Fibroblast of lung (primary cell): Measurements from ENCODE around the gene MICAL3. TPM values are rescaled to one million over a fixed set of nuclear protein-coding genes. Genes with fewer than 3 reads are reported as not detected.

Experiments
- DNase-seq, 2 donors: peaks; one replicate each; pipeline versions ENCODE4 v3.0.0 to v3.0.0-alpha.2; 2010; ENCODE audit warnings: low read depth in 2 of 2
- H2AFZ ChIP-seq: 2 replicates; pipeline ENCODE4 v1.5.1; 2012; ENCODE audit warnings: low read length, control low read depth, inconsistent platforms
- H3K27ac ChIP-seq: 2 replicates; pipeline ENCODE4 v1.5.1; 2011; ENCODE audit warnings: low read length, control low read depth; ENCODE audit not compliant: insufficient read depth
- H3K27me3 ChIP-seq: 2 replicates; pipeline ENCODE4 v1.5.1; 2011; ENCODE audit warnings: mild to moderate bottlenecking, low read length; ENCODE audit not compliant: control insufficient read depth, insufficient read depth
- H3K36me3 ChIP-seq: 2 replicates; pipeline ENCODE4 v1.5.1; 2011; ENCODE audit warnings: low read length; ENCODE audit not compliant: control insufficient read depth, insufficient read depth
- H3K4me1 ChIP-seq: 2 replicates; pipeline ENCODE4 v1.5.1; 2011; ENCODE audit warnings: low read length; ENCODE audit not compliant: control insufficient read depth, insufficient read depth; ENCODE audit errors: extremely low read depth
- H3K4me2 ChIP-seq: 2 replicates; pipeline ENCODE4 v1.5.1; 2011; ENCODE audit warnings: low read length, control low read depth; ENCODE audit not compliant: insufficient read depth; ENCODE audit errors: extremely low read depth
- H3K4me3 ChIP-seq, 4 experiments: fragments of 200-600 bp in 1 of 4; sonication (generic) in 1 of 4; replicated peaks in 1 of 4; 2 replicates each; pipeline ENCODE4 v1.5.1; 2011 to 2016; ENCODE audit warnings: low read length in 4 of 4, low read depth in 3 of 4, mild to moderate bottlenecking in 3 of 4, control low read depth in 2 of 4, inconsistent platforms in 1 of 4, mixed read lengths in 1 of 4; ENCODE audit not compliant: insufficient read depth in 1 of 4; ENCODE audit errors: control extremely low read depth in 1 of 4
- H3K79me2 ChIP-seq: 2 replicates; pipeline ENCODE4 v1.5.1; 2012; ENCODE audit warnings: mild to moderate bottlenecking, low read length, inconsistent platforms; ENCODE audit not compliant: control insufficient read depth, insufficient read depth
- H3K9ac ChIP-seq: 2 replicates; pipeline ENCODE4 v1.5.1; 2011; ENCODE audit warnings: mild to moderate bottlenecking, low read length, control low read depth; ENCODE audit not compliant: insufficient read depth
- H3K9me3 ChIP-seq: 2 replicates; pipeline ENCODE4 v1.5.1; 2012; ENCODE audit warnings: low read depth, low read length; ENCODE audit not compliant: control insufficient read depth, insufficient read depth
- H4K20me1 ChIP-seq: 2 replicates; pipeline ENCODE4 v1.5.1; 2011; ENCODE audit warnings: low read length; ENCODE audit not compliant: control insufficient read depth, insufficient read depth; ENCODE audit errors: extremely low read depth
- CTCF ChIP-seq, 2 donors: IDR thresholded peaks in 1 of 2; conservative IDR thresholded peaks in 1 of 2; 1 replicate in 1 of 2; 2 replicates in 1 of 2; pipeline ENCODE4 v1.5.1; 2011 to 2012; ENCODE audit warnings: low read length in 2 of 2, control low read depth in 1 of 2, inconsistent platforms in 1 of 2, low read depth in 1 of 2, mild to moderate bottlenecking in 1 of 2
- EZH2 ChIP-seq: IDR thresholded peaks from 2 replicates; pipeline ENCODE4 v1.5.1; 2012; ENCODE audit warnings: low read length, control low read depth, mild to moderate bottlenecking; ENCODE audit errors: missing control alignments
- polyA plus RNA-seq, 2 donors: library from polyadenylated mRNA; depleted of rRNA in 1 of 2; stranded (reverse) in 1 of 2; unstranded in 1 of 2; fragments of >200 nt; gene quantifications; 2 replicates each; pipeline ENCODE4 v1.2.1, GENCODE V29; 2011 to 2012; ENCODE audit warnings: missing spikeins in 1 of 2
- total RNA-seq: library from RNA; depleted of rRNA; stranded (reverse); fragments of >200 nt; gene quantifications from 2 replicates; pipeline ENCODE4 v1.2.1, GENCODE V29; 2014

Gene MICAL3
- total and polyA plus RNA-seq, 2 donors (not counting 1 experiment from before 2014, with no cell fraction given), result 10.8 to 22.6 TPM

- Histone ChIP-seq H3K4me2 (no peak overlapping the region), H3K27me3 (no peaks in the 10 kb centered on the region), H2AFZ (no peak overlapping the region), H3K79me2 (no peaks in the 10 kb centered on the region), H3K4me3 (no peak overlapping the region), H3K9me3 (no peaks in the 10 kb centered on the region), H4K20me1 (no peaks in the 10 kb centered on the region), H3K9ac (no peak overlapping the region), H3K36me3 (peaks cover 11% of the 10 kb centered on the region), H3K4me1 (no peaks in the 10 kb centered on the region), H3K27ac (no peak overlapping the region)
- TF ChIP-seq EZH2 (no peak), CTCF (conservative IDR thresholded peaks at IDR 0.05 in 1 of 2, IDR thresholded peaks at IDR 0.05 in 1 of 2; ENCODE audit: low read depth in 1 of 2, low read length in 2 of 2) (no peak)
- DNase-seq, result no peak
Observed at GRCh38 chr22:17884893-17885292, 139.5 kb downstream of the MICAL3 start.

GRCh38 chr22:17884084-17884483 lies 140.3 kb downstream of the MICAL3 start:
- Histone ChIP-seq H3K4me3 (no peak overlapping the region), H3K9ac (no peak overlapping the region), H3K4me1 (no peaks in the 10 kb centered on the region), H3K27me3 (no peaks in the 10 kb centered on the region), H3K79me2 (no peaks in the 10 kb centered on the region), H2AFZ (no peak overlapping the region), H3K27ac (no peak overlapping the region), H3K9me3 (no peaks in the 10 kb centered on the region), H3K4me2 (no peak overlapping the region), H3K36me3 (peaks cover 11% of the 10 kb centered on the region), H4K20me1 (no peaks in the 10 kb centered on the region)
- no peak for TF ChIP-seq EZH2
- no peak for TF ChIP-seq CTCF (conservative IDR thresholded peaks at IDR 0.05 in 1 of 2, IDR thresholded peaks at IDR 0.05 in 1 of 2; ENCODE audit: low read depth in 1 of 2, low read length in 2 of 2)
- no peak for DNase-seq

- peaks cover 11% of the 10 kb centered on the region for H3K36me3 ChIP-seq
- no peaks in the 10 kb centered on the region for H3K79me2 ChIP-seq
- no peak for DNase-seq
- no peaks in the 10 kb centered on the region for H3K4me1 ChIP-seq
- H3K27ac ChIP-seq, result no peak overlapping the region
- H3K4me2 ChIP-seq, result no peak overlapping the region
- no peak for TF ChIP-seq CTCF (conservative IDR thresholded peaks at IDR 0.05 in 1 of 2, IDR thresholded peaks at IDR 0.05 in 1 of 2; ENCODE audit: low read depth in 1 of 2, low read length in 2 of 2)
- no peak for TF ChIP-seq EZH2
- no peak overlapping the region for H3K9ac ChIP-seq
- no peaks in the 10 kb centered on the region for H3K27me3 ChIP-seq
- H2AFZ ChIP-seq, result no peak overlapping the region
- H3K4me3 ChIP-seq, result no peak overlapping the region
- no peaks in the 10 kb centered on the region for H4K20me1 ChIP-seq
- H3K9me3 ChIP-seq, result no peaks in the 10 kb centered on the region
Observed at GRCh38 chr22:17883356-17883755, 141.0 kb downstream of the MICAL3 start.
